CD4-positive, alpha-beta T cell (primary cell): ENCODE results near the gene AHNAK2. TPM values are rescaled to one million over a fixed set of nuclear protein-coding genes. Genes with fewer than 3 reads are reported as not detected.
"Not testable (repeated sequence)": the region's sequence is repeated elsewhere in the genome, so short reads cannot be mapped to it uniquely, and the experiment has no call there.

ENCODE experiments used
- ATAC-seq: fragments of 200-7000 bp; cut with Tn5 transposase; one replicate; pipeline ENCODE4 v1.10.0; 2022; ENCODE audit warnings: mild to moderate bottlenecking; ENCODE audit not compliant: poor library complexity
- CTCF ChIA-PET: fragments of 350-600 bp; sonication (Branson Sonifier 250); formaldehyde crosslinking; loops from one replicate; lab custom pipeline; 2021; ENCODE audit warnings: antibody characterized with exemption, inconsistent platforms; lab: Charles Lee
- POLR2A ChIA-PET: fragments of 350-600 bp; sonication (Branson Sonifier 250); formaldehyde crosslinking; loops from one replicate; lab custom pipeline; 2021; ENCODE audit warnings: antibody characterized with exemption, inconsistent platforms; lab: Charles Lee
- DNase-seq, 14 experiments: peaks; one replicate each; pipeline ENCODE4 v3.0.0-alpha.2; 2013 to 2020; ENCODE audit warnings: mixed read lengths in 2 of 14
- H3K27ac ChIP-seq, 2 donors: one replicate each; pipeline versions ENCODE4 v1.5.1 to v1.7.0; 2013; ENCODE audit warnings: low read length in 2 of 2, low read depth in 1 of 2, mild to moderate bottlenecking in 1 of 2
- H3K27me3 ChIP-seq, 2 experiments: 1 replicate in 1 of 2; 2 replicates in 1 of 2; pipeline versions ENCODE4 v1.6.1 to v1.7.0; 2013; ENCODE audit warnings: low read length in 2 of 2, control low read depth in 1 of 2, mild to moderate bottlenecking in 1 of 2, moderate library complexity in 1 of 2; ENCODE audit not compliant: insufficient read depth in 2 of 2, control insufficient read depth in 1 of 2
- H3K36me3 ChIP-seq: one replicate; pipeline ENCODE4 v1.6.1; 2013; ENCODE audit warnings: low read length, control low read depth; ENCODE audit not compliant: insufficient read depth
- H3K4me1 ChIP-seq: one replicate; pipeline ENCODE4 v1.6.1; 2013; ENCODE audit warnings: low read length, control low read depth; ENCODE audit not compliant: insufficient read depth
- H3K4me3 ChIP-seq: one replicate; pipeline ENCODE4 v1.5.1; 2013; ENCODE audit warnings: mild to moderate bottlenecking, low read length, moderate library complexity
- H3K9me3 ChIP-seq, 2 experiments: 1 replicate in 1 of 2; 2 replicates in 1 of 2; pipeline versions ENCODE4 v1.6.1 to v1.7.0; 2013; ENCODE audit warnings: low read length in 2 of 2, mild to moderate bottlenecking in 2 of 2, control low read depth in 1 of 2, moderate library complexity in 1 of 2; ENCODE audit not compliant: control insufficient read depth in 1 of 2, insufficient read depth in 1 of 2
- H3K27ac Mint-ChIP-seq: one replicate; pipeline ENCODE4 v1.8.0; 2020; ENCODE audit warnings: mixed read lengths
- H3K27me3 Mint-ChIP-seq: one replicate; pipeline ENCODE4 v1.8.0; 2021; ENCODE audit warnings: mixed read lengths
- H3K36me3 Mint-ChIP-seq: one replicate; pipeline ENCODE4 v1.8.0; 2021; ENCODE audit warnings: low read depth, mixed read lengths
- H3K4me1 Mint-ChIP-seq: one replicate; pipeline ENCODE4 v1.8.0; 2021; ENCODE audit warnings: low read depth, mixed read lengths
- H3K4me3 Mint-ChIP-seq: one replicate; pipeline ENCODE4 v1.8.0; 2020; ENCODE audit warnings: mild to moderate bottlenecking, mixed read lengths
- H3K9me3 Mint-ChIP-seq: one replicate; pipeline ENCODE4 v1.8.0; 2020; ENCODE audit warnings: mixed read lengths
- CTCF ChIP-seq: fragments of 200-600 bp; IDR thresholded peaks from one replicate; pipeline ENCODE4 v1.8.0; 2022; ENCODE audit warnings: antibody characterized with exemption, mild to moderate bottlenecking
- intact Hi-C, 2 experiments: fragments of 100-400 bp; cut with DNase I in 1 of 2; cut with micrococcal nuclease in 1 of 2; formaldehyde crosslinking; loops; one replicate each; pipeline versions ENCODE4 v1.15.1 to v1.9.0; 2023 to 2025; cut with DNase I, micrococcal nuclease
- polyA plus RNA-seq, 2 donors: library from polyadenylated mRNA; unstranded; fragments of 120-200 nt; gene quantifications; one replicate each; pipeline ENCODE4 v1.2.1, GENCODE V29; 2013
- total RNA-seq, 174 experiments: library from RNA in 2 of 174; stranded (reverse) in 2 of 174; gene quantifications; one replicate each; pipeline ENCODE4 v1.2.3 and lab custom pipeline; 2021 to 2026

AHNAK2 gene
- total RNA-seq, result under 1 TPM in 1 of 2 experiments, not detected in 1; 0.05 TPM
- 0.06 TPM for polyA plus RNA-seq (2013, experiment 1 of 2)
- polyA plus RNA-seq (2013, experiment 2 of 2), result 0.44 TPM
- total RNA-seq (lab: John Stamatoyannopoulos, UW), result 0 to 1.2 (median 0.08) reads per million in 172 experiments

DNA sequence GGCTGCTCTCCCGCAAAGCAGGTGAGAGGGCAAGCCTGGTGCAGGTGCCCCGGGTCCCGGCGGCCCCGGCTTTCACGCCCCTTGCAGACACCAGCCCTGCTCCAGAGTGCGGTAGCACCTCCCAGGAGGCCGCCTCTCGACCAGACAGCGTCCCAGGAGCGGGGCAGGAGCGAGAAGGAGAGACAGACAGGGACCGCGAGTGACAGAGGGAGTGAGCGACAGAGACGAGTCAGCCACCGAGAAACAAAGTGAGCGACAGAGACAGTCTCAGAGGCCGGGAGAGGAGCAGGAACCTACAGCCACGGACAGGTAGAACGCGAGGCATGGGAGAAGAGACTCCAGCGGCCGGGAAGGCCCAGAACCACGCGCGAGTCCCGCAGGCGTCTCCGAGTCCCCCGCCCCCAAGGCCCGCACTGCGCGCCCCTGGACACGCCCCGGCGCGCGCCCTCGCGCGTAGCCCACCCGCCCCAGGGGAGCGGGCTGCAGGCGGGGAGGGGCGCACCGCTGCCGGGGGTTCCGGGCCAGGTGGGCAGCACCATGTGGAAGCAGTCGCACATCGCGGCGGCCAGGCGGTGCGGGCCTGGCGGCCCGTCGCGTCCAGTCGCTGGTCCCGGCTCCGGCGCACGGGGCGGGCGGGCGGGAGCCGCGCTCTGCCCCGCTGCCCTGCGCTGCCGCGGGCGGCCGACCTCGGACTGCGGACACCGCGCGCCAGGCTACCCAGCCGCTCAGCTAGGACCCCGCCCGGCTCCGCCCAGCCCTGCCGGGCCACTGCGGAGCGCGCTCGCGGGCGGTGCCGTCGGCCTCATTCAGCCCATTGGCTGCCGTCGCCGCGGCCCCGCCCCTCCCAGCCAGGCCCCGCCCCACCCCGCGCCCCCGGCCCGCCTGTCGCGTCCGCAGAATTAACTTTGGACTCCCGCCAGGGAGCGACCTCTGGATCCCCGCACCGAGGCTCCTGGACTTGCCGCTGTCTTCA lies at the start of gene AHNAK2:
Gene AHNAK2, minus strand, starts transcription at position 694 of the 973 bp plus-strand sequence. Its CDS starts 137 bp downstream, at position 557.
- CTCF ChIA-PET, result interaction anchor here (0.6 to 1.2 kb wide), 2 partner anchors 68 to 150 kb away, joined by 3 to 4 read pairs; no protein-coding TSS in a partner anchor
- H3K4me1 Mint-ChIP-seq, result peaks cover 5% of the 10 kb centered on the region
- no peak within 1 kb of the TSS for H3K27ac Mint-ChIP-seq
- peak within 1 kb of the TSS; percentile 79 for H3K4me3 Mint-ChIP-seq
- no peak for TF ChIP-seq CTCF
- Histone ChIP-seq H3K36me3 (no peaks in the 10 kb centered on the region), H3K4me1 (peaks cover 23% of the 10 kb centered on the region), H3K27ac (no peak within 1 kb of the TSS), H3K9me3 (peaks cover 0 to 11% of the 10 kb centered on the region in 2 experiments), H3K4me3 (peak within 1 kb of the TSS; percentile 29), H3K27me3 (peaks cover 25 to 29% of the 10 kb centered on the region in 2 experiments)
- H3K36me3 Mint-ChIP-seq, result no peaks in the 10 kb centered on the region
- intact Hi-C loops, result loop anchor here in 1 of 2 experiments (2.0 kb wide), 2 partner anchors 109 to 375 kb away; no protein-coding TSS in a partner anchor
- ATAC-seq (peak; percentile 75), DNase-seq (peak in 10 of 14 experiments; percentile 20 to 80 (median 46))
- peaks cover 36% of the 10 kb centered on the region for H3K27me3 Mint-ChIP-seq
- POLR2A ChIA-PET, result interaction anchor here (0.9 kb wide), 1 partner anchor 87 kb away, joined by 3 read pairs; the partner anchor contains the start of gene GPR132
- no peaks in the 10 kb centered on the region for H3K9me3 Mint-ChIP-seq

DNA sequence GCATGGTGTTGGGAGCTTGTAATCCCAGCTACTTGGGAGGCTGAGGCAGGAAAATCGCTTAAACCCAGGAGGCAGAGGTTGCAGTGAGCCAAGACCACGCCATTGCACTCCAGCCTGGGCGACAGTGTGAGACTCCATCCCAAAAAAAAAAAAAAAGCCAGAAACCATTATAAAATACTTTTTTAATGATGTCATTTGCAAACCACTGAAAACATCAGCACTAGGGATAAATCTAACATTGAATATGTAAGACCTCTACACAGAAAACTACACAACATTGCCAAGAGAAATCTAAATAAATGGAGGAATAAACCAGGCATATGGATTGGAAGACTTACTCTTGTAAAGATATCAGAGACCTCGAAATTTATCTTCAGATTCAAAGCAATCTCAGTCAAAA lies 49.5 kb upstream of the AHNAK2 start:
- H3K27me3 Mint-ChIP-seq, result not testable (repeated sequence)

DNA sequence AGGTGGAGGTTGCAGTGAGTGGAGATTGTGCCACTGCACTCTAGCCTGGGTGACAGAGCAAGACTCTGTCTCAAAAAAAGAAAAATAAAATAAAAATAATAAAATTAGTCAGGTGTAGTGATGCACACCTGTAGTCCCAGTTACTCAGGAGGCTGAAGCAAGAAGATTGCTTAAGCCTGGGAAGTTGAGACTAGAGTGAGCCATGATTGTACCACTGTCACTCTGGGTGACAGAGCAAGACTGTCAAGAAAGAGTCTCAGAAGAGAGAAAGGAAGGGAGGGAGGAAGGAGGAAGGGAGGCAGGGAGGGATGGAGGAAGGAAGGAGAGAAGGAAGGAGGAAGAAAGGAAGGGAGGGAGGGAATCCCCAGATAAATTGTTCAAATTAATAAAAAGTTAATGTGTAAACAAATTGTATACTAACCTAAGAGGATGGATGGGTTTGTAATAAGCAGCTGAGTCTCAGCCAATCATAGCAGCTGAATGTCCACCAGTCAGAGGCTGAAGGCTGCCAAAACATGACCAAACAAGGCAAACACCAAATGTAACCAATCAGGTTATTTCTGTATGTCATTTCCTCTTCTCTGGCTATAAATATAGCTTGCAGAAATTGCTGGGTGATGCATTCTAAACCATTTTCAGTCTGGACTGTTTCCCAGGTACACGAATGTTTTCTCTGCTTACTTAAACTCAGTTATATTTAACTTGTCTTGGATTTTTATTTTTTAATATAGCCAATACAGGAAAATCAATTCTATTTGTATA lies 48.8 kb upstream of the AHNAK2 start:
- ATAC-seq, result no peak
- Mint-ChIP-seq H3K4me3 (no peak overlapping the region), H3K9me3 (no peaks in the 10 kb centered on the region)

More for the DNA sequence above, 49.5 kb upstream of the AHNAK2 start:
- H3K9me3 ChIP-seq, POLR2A ChIA-PET, H3K4me3 Mint-ChIP-seq, H3K4me3 ChIP-seq, intact Hi-C loops, H3K36me3 ChIP-seq, ATAC-seq, DNase-seq, H3K9me3 Mint-ChIP-seq, H3K27ac Mint-ChIP-seq, H3K27me3 ChIP-seq, H3K36me3 Mint-ChIP-seq, H3K27ac ChIP-seq: not testable (repeated sequence)
- CTCF ChIA-PET, result interaction anchor here (0.6 to 1.9 kb wide), 2 partner anchors 18 to 63 kb away, joined by 3 to 9 read pairs; no protein-coding TSS in a partner anchor
- H3K4me1 Mint-ChIP-seq, result peaks cover 24% of the 10 kb centered on the region
- peaks cover 34% of the 10 kb centered on the region for H3K4me1 ChIP-seq

More for the DNA sequence above, 48.8 kb upstream of the AHNAK2 start:
- intact Hi-C loops, result no loop called here
- POLR2A ChIA-PET, result no interaction called here
- Histone ChIP-seq H3K4me1 (peaks cover 31% of the 10 kb centered on the region), H3K27ac (no peak overlapping the region), H3K4me3 (no peak overlapping the region), H3K36me3 (no peaks in the 10 kb centered on the region), H3K9me3 (no peaks in the 10 kb centered on the region), H3K27me3 (no peaks in the 10 kb centered on the region)
- Mint-ChIP-seq H3K36me3 (no peaks in the 10 kb centered on the region), H3K27ac (no peak overlapping the region), H3K27me3 (no peaks in the 10 kb centered on the region), H3K4me1 (peaks cover 20% of the 10 kb centered on the region)
- TF ChIP-seq CTCF, result no peak
- peak in 1 of 14 experiments; percentile 9 for DNase-seq
- CTCF ChIA-PET, result interaction anchor here (0.6 kb wide), 1 partner anchor 63 kb away, joined by 3 read pairs; no protein-coding TSS in a partner anchor
